ENCODE data around the gene FBLIM1. TPM values are rescaled to one million over a fixed set of nuclear protein-coding genes. Genes with fewer than 3 reads are reported as not detected.

The FBLIM1 gene
- total RNA-seq, 1 donor from 2014 or later, result 198 TPM

DNA sequence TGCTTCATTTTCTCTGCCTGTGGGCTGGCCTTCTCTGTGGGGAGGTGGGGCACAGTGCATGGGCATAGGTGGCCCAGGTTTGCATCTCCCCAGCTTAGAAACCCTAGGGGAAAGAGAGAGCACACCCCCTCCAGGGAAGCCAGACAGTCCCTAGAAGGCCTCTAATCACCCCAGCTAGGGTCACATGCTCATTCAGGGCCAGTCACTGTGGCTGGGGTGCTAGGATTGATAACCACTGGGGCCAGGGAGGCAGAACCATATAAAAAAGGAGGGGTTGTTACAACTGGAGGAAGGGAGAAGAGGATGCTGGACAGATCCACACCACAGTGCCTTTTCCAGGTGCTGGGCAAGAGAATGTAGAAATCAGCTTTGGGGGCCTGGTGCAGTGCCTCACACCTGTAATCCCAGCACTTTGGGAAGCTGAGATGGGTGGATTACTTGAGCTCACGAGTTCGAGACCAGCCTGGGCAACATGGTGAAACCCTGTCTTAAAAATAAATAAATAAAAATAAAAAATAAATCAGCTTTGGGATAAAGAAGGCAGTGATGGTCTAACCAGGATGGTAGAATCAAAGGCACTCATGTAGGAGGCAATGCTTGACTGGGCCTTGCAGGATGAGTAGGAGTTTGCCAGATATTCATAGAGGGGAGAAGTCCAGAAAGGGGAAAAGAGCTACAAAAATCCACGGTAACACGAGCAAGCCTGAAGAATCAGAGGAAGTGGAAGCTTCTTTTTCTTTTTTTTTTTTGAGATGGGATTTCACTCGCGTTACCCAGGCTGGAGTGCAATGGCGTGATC, 19.5 kb downstream of the FBLIM1 start:
- Mint-ChIP-seq H3K27ac (ENCODE audit: unreplicated experiment) (peak overlapping the region; percentile 52), H3K36me3 (ENCODE audit: low read depth, unreplicated experiment) (peaks cover 42% of the 10 kb centered on the region), H3K9me3 (ENCODE audit: unreplicated experiment) (no peaks in the 10 kb centered on the region), H3K4me3 (ENCODE audit: unreplicated experiment) (no peak overlapping the region), H3K4me1 (ENCODE audit: unreplicated experiment) (peaks cover 18% of the 10 kb centered on the region), H3K27me3 (ENCODE audit: unreplicated experiment) (peaks cover 3% of the 10 kb centered on the region)
- TF ChIP-seq, protein P1, sequence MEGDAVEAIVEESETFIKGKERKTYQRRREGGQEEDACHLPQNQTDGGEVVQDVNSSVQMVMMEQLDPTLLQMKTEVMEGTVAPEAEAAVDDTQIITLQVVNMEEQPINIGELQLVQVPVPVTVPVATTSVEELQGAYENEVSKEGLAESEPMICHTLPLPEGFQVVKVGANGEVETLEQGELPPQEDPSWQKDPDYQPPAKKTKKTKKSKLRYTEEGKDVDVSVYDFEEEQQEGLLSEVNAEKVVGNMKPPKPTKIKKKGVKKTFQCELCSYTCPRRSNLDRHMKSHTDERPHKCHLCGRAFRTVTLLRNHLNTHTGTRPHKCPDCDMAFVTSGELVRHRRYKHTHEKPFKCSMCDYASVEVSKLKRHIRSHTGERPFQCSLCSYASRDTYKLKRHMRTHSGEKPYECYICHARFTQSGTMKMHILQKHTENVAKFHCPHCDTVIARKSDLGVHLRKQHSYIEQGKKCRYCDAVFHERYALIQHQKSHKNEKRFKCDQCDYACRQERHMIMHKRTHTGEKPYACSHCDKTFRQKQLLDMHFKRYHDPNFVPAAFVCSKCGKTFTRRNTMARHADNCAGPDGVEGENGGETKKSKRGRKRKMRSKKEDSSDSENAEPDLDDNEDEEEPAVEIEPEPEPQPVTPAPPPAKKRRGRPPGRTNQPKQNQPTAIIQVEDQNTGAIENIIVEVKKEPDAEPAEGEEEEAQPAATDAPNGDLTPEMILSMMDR (IDR thresholded peaks at IDR 0.05; ENCODE audit: unreplicated experiment), result no peak
- DNase-seq (ENCODE audit: low spot score), result no peak

DNA sequence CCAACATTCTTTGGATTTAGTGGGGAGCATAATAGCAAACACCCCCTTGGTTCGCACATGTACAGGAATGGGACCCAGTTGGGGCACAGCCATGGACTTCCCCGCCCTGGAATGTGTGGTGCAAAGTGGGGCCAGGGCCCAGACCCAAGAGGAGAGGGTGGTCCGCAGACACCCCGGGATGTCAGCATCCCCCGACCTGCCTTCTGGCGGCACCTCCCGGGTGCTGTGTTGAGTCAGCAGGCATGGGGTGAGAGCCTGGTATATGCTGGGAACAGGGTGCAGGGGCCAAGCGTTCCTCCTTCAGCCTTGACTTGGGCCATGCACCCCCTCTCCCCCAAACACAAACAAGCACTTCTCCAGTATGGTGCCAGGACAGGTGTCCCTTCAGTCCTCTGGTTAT, 27.1 kb downstream of the FBLIM1 start:
- Mint-ChIP-seq H3K27me3 (ENCODE audit: unreplicated experiment) (peaks cover 2% of the 10 kb centered on the region), H3K4me1 (ENCODE audit: unreplicated experiment) (no peaks in the 10 kb centered on the region), H3K9me3 (ENCODE audit: unreplicated experiment) (no peaks in the 10 kb centered on the region), H3K4me3 (ENCODE audit: unreplicated experiment) (no peak overlapping the region), H3K27ac (ENCODE audit: unreplicated experiment) (no peak overlapping the region), H3K36me3 (ENCODE audit: low read depth, unreplicated experiment) (peaks cover 18% of the 10 kb centered on the region)
- TF ChIP-seq, protein P1 (IDR thresholded peaks at IDR 0.05; ENCODE audit: unreplicated experiment), result no peak
- no peak for DNase-seq (ENCODE audit: low spot score)

DNA sequence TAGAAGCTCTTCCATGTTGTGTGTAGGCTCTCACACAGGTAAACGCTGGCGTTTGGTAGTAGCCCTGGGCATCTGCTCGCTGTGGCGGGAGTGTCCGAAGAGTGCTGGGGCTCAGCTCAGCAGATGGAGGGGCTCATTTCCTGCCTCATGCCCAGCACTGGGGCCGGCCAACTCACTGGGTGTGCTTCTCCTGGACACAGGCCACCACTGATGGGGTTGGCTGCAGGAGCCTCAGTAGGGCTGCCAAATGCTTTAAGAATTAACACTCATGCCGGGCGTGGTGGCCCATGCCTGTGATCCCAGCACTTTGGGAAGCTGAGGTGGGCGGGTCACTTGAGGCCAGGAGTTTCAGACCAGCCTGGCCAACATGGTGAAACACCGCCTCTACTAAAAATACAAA, 28.0 kb downstream of the FBLIM1 start:
- no peak for DNase-seq (ENCODE audit: low spot score)
- Mint-ChIP-seq H3K36me3 (ENCODE audit: low read depth, unreplicated experiment) (peaks cover 14% of the 10 kb centered on the region), H3K27me3 (ENCODE audit: unreplicated experiment) (peaks cover 2% of the 10 kb centered on the region), H3K27ac (ENCODE audit: unreplicated experiment) (no peak overlapping the region), H3K4me1 (ENCODE audit: unreplicated experiment) (no peaks in the 10 kb centered on the region), H3K9me3 (ENCODE audit: unreplicated experiment) (no peaks in the 10 kb centered on the region), H3K4me3 (ENCODE audit: unreplicated experiment) (peak overlapping the region; percentile 67)
- TF ChIP-seq, protein P1 (IDR thresholded peaks at IDR 0.05; ENCODE audit: unreplicated experiment), result no peak

DNA sequence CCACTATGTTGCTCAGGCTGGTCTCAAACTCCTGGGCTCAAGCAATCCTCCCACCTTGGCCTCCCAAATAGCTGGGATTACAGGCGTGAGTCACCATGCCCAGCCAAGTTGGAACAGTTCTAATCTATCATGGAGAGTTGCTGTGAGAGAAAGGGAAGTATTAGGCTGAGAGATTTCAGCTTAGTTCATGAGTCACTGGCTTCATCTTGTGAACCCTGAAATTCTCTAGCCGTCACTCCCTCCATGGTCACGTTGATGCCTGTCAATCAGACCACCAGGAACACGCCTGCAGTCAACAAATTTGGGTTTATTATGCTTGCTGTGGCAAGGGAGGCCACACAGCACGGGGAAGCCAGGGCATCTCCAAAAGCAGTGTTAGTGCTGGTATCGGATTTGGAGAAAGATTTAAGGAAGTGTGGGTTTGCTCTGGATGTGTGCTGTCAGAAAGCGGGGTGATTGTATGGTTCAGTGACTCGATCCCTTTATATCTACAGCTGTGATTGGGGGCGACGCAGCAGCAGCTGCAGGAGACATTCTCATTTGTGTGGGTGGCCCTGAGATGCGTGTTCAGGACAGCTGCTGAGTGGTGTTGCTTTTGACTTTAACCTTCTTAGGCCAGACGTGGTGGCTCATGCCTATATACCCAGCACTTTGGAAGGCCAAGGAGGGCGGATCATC, 30.2 kb downstream of the FBLIM1 start:
- Mint-ChIP-seq H3K9me3 (ENCODE audit: unreplicated experiment) (no peaks in the 10 kb centered on the region), H3K4me1 (ENCODE audit: unreplicated experiment) (no peaks in the 10 kb centered on the region), H3K4me3 (ENCODE audit: unreplicated experiment) (no peak overlapping the region), H3K27me3 (ENCODE audit: unreplicated experiment) (peaks cover 3% of the 10 kb centered on the region), H3K27ac (ENCODE audit: unreplicated experiment) (no peak overlapping the region), H3K36me3 (ENCODE audit: low read depth, unreplicated experiment) (peaks cover 14% of the 10 kb centered on the region)
- no peak for DNase-seq (ENCODE audit: low spot score)
- TF ChIP-seq, protein P1 (IDR thresholded peaks at IDR 0.05; ENCODE audit: unreplicated experiment), result no peak

DNA sequence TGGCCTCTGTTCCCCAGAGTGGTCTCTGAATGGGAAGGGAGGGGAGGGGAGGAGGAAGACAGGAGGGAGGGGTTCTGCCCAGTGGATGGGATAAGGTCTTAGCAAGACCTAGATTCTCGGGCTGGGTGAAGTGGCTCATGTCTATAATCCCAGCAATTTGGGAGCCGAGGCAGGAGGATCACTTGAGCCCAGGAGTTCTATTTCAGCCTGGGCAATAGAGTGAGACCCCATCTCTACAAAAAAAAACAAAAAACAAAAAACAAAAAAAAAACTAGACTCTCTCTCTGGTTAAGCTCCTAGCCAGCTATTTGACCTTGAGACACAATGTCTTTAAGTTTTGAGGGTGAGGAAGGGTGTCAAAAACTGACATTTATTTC, 37.5 kb downstream of the FBLIM1 start:
- H3K27me3 Mint-ChIP-seq (ENCODE audit: unreplicated experiment), result peaks cover 7% of the 10 kb centered on the region
- TF ChIP-seq, protein P1 (IDR thresholded peaks at IDR 0.05; ENCODE audit: unreplicated experiment), result no peak
- no peaks in the 10 kb centered on the region for H3K9me3 Mint-ChIP-seq (ENCODE audit: unreplicated experiment)
- no peak overlapping the region for H3K27ac Mint-ChIP-seq (ENCODE audit: unreplicated experiment)
- no peak overlapping the region for H3K4me3 Mint-ChIP-seq (ENCODE audit: unreplicated experiment)
- DNase-seq (ENCODE audit: low spot score), result no peak
- H3K4me1 Mint-ChIP-seq (ENCODE audit: unreplicated experiment), result peaks cover 20% of the 10 kb centered on the region
- H3K36me3 Mint-ChIP-seq (ENCODE audit: low read depth, unreplicated experiment), result no peaks in the 10 kb centered on the region
